Erythroblast (primary cell): Measurements from ENCODE around the gene TBX2.

Source experiments
- GATA1 ChIP-seq: IDR thresholded peaks from 2 replicates; pipeline ENCODE4 v1.6.1; 2011; ENCODE audit warnings: low read depth, mild to moderate bottlenecking, control low read depth, low read length, moderate library complexity
- POLR2A ChIP-seq: IDR thresholded peaks from 2 replicates; pipeline ENCODE4 v1.6.1; 2011; ENCODE audit warnings: mild to moderate bottlenecking, low read length

DNA sequence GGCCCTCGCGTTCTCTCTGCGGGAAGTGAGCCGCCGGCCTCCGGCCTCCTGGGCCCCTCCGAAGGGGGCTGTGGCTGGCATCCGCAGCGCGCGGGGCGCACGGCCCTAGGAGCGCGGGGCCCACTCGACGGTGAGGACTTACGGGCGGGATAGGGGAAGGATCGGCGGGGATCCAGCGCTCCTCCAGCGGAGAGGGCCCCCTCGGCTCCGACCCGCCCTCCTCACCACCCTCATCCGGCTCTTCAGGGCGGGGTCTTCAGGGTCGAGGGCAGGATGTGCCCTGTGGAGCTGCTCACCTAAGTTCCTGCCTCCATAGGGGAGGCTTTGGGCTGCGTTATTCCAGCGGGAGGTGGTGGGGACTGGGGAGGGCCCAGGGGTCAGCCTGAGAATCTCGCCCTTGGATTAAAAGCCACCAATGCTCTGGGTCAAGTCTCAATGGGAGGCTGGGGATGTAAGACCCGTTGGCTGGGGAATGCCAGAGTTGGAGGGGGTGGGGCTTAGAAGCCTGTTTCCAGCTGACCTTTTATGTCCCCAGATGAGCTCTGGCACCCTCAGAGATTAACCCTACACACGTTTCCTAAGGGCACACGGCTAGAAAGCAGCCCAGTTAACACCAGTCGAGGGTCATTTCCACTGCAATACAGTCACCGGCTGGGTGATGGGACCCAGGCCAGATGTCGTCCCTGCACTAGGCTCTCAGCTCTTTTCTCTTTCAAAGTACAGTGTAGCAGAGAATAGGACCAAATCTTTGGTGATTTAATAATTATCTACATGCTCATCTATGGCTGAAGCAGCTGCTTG lies 13.4 kb downstream of the TBX2 start:
- TF ChIP-seq POLR2A (no peak), GATA1 (no peak)
